H1 (cell line): ENCODE results near the gene CCDC60. TPM values are rescaled to one million over a fixed set of nuclear protein-coding genes. Genes with fewer than 3 reads are reported as not detected.

ENCODE experiments used
- SAP30 ChIP-seq: fragments of 300-600 bp; sonication (generic); IDR thresholded peaks from 2 replicates; pipeline ENCODE4 v1.7.1; 2012; ENCODE audit warnings: low read length, moderate library complexity, mild to moderate bottlenecking, inconsistent platforms; ENCODE audit not compliant: insufficient read depth, insufficient replicate concordance
- polyA plus RNA-seq, 7 experiments: library from polyadenylated mRNA; depleted of rRNA in 3 of 7; stranded (reverse) in 5 of 7; unstranded in 2 of 7; fragments of >200 nt in 5 of 7; fragments of 200-250 nt in 2 of 7; gene quantifications; 1 replicate in 5 of 7; 2 replicates in 1 of 7; 4 replicates in 1 of 7; pipeline versions ENCODE4 v1.2.1 to v1.2.3, GENCODE V29; 2011 to 2013; ENCODE audit warnings: missing spikeins in 2 of 7, mixed read lengths in 2 of 7
- total RNA-seq: library from RNA; stranded (reverse); fragmentation: NEBNext Ultra II Directional; extraction: Animal tissue kit (Norgen Biotek cat#: 25700); gene quantifications from 2 replicates; pipeline ENCODE4 v1.2.1, GENCODE V29; 2021
- TF ChIP-seq, protein P1 (sequence below): IDR thresholded peaks from 2 replicates; pipeline ENCODE4 v1.6.1; 2012; ENCODE audit warnings: low read length, inconsistent platforms

Gene CCDC60
- total and polyA plus RNA-seq, 2 of the 8 experiments (the other 6 are each of a cell fraction or from before 2014, with no cell fraction given): 0.05 TPM; not detected in 1

DNA sequence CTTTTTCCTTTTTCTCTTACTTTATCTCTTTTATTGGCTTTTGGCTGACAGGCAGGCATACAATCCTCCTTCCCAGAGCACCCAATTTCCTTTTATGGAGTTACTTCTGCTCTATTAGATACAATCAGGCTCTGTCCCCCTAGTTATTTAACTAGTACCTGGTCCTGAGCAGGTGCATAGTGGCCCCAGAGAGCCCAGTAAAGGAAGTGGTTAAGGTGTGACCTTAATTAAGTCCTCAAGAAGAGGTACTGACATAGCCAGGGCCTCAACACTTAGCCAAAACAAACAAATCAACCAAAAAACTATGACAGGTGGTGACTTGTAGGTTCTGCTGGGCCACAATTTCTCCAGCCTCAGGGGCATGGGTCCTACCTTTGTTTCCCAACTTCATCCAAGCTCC lies 82.9 kb downstream of the CCDC60 start (continued):
- TF ChIP-seq, protein P1, sequence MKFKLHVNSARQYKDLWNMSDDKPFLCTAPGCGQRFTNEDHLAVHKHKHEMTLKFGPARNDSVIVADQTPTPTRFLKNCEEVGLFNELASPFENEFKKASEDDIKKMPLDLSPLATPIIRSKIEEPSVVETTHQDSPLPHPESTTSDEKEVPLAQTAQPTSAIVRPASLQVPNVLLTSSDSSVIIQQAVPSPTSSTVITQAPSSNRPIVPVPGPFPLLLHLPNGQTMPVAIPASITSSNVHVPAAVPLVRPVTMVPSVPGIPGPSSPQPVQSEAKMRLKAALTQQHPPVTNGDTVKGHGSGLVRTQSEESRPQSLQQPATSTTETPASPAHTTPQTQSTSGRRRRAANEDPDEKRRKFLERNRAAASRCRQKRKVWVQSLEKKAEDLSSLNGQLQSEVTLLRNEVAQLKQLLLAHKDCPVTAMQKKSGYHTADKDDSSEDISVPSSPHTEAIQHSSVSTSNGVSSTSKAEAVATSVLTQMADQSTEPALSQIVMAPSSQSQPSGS: no peak
- TF ChIP-seq SAP30: no peak
